HG02870 (cell line): ENCODE measurements around the gene CPD.
"Not testable (repeated sequence)": the region's sequence is repeated elsewhere in the genome, so short reads cannot be mapped to it uniquely, and the experiment has no call there.

Experiments used
- ATAC-seq: cut with Tn5 transposase; IDR thresholded peaks from one replicate; pipeline ENCODE4 v1.9.1; 2021; ENCODE audit warnings: mild to moderate bottlenecking, moderate library complexity; ENCODE audit not compliant: unreplicated experiment

The CPD gene

DNA sequence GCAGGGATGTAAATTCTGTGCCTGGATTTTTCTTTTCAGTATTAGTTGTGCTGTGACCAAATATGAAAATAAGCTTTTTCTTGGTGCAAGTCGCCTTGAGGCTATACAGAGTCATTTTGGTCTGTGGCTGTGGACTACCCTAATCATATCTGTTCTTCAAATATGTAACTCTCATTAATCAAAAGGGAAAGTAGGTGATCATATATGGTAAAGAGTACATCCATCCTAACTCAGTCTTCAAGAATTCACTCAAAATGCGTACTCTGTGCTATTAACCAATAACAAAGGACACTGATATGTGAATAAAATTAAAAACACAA is 2.6 kb downstream of the CPD start:
- no peak for ATAC-seq

DNA sequence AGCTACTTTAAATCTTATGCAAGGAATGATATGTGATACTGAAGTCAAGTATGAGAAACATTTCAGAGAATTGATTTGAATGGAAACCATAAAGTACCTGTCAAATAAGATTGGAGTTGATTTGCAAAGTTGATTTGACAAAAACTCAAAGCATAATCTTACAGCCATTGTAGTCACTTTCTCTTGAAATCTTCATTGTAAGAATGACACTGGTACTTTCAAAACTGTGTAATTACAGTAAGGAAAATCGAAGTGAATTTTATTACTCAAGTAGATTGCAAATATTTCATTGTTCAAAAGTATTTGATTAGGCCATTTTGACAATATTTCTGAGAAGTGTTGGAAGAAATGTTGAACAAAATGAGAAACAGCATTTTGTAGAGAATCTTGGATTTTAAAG is 3.6 kb downstream of the CPD start:
- no peak for ATAC-seq

DNA sequence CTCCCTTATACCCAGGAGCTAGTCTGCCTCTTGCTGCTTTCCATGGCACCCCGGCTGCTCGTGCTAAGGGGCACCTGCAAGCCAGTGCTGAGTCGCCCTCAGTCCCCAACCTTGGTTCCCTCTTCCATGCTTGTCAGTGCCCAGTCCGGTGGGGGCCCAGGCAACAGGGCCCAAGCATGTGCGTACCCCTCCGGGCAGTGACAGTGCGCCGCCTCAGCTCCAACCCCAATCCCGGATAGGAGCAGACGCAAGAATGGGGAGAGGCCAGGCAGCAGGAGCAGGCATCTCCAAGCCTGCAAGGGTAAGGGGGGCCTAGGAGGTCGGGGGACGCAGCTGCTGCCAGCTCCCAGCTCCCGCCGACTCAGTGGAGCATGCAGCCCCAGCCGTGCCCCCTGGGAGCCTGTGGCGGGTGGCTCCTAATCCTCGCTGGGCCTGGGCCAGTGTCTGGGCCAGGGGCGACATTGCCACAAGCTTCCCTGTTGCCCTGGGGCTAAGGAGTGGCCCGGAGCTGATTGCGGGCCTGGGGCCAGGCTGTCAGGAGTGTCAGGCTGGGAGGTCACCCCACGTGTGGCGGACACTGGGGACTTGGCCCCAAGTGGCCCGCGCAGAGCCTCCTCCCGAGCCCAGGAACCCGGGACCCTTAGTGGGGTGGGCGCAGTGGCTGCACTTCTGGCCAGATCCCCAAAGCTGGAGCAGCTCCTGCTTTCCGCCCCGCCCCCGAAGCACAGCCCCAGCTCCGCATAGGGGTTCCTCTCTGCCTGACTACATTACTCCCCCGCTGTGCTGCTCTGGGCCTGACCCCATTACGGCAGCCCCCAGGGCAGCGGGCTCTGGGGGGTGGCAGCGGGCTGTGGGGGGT is 9.8 kb downstream of the CPD start:
- ATAC-seq: no peak

DNA sequence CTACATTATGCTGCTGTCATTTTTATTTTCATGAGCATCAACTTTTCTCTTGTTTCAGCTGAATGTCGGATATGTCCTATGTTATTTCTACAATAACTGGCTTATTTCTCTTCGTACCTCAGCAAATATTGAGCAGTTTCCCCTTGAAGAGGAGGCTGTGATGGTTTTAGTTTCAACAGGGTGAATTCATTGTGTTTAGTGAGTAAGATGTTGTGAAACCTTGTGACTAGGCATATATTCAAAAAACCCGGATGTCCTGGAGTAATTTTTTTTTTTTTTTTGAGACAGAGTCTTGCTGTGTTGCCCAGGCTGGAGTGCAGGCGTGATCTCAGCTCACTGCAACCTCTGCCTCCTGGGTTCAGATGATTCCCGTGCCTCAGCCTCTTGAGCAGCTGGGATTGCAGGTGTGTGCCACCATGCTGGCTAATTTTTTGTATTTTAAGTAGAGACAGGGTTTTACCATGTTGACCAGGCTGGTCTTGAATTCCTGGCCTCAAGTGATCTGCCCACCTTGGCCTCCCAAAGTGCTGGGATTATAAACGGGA is 11.1 kb downstream of the CPD start:
- ATAC-seq: no peak

DNA sequence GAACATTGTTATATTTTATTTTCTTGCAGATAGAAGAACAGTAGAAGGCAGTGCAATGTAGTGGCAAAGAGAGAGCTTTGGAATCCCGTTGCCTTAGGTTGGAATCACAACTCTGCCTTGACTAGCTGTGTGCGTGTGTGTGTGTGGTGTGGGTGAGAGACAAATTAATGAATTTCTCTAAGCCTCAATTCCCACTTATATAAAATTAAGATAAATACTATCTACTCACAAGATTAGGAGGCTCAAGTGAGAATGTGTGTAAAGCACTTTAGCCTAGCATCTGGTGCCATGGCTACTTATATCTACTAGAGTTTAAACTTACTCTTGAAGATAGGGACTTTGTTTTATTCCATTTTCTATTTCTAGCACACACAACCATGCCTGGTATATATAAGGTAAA is 12.8 kb downstream of the CPD start:
- ATAC-seq: no peak

DNA sequence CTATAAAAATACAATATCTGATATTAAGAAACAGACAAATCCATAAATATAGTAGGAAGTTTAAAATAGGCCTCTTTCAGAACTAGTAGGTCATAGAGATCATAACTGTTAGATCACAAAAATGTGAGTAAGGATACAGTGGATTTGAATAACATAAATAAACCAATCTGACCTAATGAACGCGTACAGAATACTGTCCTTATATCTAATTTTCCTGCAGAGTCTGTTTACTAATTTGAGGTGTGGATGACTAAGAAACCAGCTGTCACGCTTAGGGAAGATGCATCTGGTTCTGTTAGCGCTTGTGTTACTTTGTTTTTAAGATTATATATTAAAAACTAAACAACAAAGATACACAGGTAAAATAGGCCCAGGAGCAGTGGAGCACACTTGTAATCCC is 14.8 kb downstream of the CPD start:
- ATAC-seq: no peak

DNA sequence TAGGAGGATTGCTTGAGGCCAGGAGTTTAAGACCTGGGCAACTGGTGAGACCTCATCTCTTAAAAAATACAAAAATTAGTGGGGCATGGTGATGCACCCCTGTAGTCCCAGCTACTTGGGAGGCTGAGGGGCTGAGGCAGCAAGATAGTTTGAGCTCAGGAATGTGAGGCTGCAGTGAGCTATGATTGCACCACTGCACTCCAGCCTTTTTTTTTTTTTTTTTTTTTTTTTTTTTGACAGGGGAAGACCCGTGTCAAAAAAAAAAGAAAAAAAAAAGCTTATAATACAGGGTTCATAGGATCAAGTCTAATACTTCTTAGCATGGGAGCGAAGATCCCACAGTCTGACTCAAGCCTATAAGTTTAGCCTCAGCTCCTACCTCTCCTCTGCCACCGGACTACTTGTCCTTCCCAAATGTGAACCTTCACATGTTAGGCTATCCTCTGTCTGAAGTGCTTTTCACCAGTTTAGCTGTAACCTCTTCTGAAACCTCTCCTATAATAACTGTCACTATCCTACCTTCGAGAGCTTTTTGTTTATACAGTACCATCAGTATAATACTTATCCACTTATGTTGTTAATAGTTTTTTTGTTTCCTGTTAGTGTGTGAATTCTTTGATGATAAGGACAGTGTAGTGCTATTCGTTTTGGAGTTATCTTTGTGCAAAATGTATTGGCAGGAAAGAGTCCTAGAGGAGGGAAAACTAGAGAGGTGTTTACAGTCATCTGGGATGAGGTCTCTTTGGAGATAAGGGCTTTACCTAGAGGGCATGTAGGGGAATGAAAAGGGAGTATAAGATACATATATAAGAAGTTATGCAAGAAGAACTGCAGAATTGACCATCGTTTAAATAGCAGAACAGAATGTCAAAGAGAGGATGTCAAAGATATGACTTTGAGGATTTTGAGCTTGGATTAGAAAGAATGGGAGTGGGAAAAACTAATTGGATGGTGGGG is 15.5 kb downstream of the CPD start:
- no peak for ATAC-seq

DNA sequence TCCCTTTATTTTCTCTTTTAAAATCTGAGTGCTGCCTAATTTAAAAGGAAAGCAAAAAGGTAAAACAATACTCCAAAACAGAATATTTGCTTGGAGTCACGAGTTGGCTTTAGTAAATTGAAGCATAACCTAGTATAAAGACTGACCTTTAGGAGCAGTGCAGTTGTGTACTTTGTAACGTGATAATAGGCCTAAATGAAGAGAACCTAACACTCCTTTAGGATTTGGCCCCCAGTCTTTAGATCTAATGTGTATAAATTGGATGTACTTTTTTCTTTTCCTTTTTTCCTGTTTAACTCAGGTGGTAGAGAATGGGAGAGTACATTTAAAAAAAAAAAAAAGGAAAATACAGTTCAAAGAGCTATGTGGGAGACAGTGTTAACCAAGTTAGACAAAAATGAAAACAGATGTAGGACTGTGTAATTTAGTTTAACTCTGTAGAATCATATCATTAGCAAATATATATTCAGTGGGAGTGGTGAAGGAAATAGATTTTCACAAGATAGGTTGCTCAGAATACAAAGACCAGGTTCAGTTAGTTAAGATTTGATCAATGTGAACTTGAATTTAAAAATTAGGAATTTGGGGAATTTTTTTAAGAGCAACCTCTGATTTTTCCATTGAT is 16.8 kb downstream of the CPD start:
- ATAC-seq: no peak

DNA sequence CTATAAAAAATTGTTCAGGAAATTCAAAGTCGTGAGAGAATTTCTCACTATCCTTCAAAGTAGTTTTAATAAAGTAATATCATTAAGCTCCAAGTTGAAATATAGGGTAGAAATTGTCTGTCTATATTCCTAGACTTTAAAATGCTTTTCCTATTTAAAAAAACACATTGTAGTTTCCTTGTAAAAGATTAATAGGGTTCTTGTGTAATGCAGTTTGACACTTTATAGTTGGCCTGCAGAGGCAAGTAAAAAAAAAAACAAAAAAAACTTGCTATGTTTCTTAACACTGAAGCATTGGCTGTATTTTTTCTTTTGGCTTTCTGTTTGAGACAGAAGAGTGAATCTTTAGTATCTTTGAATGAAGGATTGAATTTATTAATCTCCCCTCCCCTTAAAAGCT is 17.4 kb downstream of the CPD start:
- no peak for ATAC-seq

DNA sequence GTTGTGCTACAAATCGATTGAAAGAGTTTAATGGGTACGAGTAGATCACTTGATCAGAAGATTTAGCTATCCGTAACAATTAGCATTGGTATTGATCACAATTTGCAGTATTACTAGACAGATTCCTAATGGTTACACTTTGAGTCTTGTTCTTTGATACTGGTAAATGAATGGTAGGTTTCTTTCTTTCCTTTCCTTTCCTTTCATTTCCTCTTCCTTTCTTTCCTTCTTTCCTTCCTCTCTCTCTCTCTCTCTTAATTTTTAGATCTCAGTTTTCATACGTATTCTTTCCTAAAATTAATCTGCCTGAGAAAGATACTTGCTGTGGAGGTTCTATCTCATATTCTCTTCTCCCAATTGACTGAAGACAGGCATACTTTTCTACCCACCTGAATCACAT is 17.9 kb downstream of the CPD start:
- no peak for ATAC-seq

DNA sequence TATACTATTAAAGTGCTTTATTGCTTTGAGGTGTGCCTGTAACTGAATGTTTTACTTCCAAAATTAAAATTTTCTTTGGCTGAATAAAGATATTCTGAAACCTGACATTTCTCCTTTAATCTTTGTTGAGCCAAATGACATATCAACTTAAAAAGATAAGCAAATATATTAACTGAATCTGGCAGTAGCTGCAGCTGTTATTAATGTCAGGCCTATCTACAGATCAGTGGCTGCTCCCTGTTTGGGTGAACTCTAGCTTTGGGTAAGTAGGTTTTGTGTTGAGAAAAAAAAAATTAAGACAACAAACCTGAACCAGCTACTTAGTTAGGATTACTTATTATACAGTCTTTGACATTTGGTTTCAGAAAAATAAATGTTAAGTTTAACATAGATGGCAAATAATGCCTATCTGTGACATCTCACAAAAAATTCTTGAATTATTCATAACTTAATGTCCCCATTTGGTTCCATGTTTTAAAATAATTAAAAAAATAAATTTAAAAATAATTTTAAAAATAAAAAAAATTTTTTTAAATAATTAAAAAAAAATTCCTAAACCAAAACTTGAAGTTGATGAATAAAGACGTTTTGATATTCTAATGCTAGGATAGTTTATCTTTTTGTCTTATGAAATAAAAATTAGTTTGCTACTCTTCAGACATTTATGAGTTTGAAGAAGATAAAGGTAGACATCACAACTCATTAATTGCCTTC is 19.8 kb downstream of the CPD start:
- no peak for ATAC-seq

DNA sequence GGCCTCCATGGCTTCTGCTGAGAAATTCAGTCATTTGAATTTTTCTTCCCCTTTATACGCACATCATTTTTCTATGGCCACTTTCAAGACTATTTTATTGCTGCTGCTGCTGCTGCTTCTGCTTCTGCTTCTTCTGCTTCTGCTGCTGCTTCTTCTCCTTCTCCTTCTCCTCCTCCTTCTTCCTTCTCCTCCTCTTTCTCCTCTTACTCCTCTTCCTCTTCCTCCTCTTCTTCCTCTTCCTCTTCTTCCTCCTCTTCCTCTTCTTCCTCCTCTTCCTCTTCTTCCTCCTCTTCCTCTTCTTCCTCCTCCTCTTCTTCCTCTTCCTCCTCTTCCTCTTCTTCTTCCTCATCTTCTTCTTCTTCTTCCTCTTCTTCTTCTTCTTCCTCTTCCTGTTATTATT is 22.4 kb downstream of the CPD start:
- no peak for ATAC-seq

DNA sequence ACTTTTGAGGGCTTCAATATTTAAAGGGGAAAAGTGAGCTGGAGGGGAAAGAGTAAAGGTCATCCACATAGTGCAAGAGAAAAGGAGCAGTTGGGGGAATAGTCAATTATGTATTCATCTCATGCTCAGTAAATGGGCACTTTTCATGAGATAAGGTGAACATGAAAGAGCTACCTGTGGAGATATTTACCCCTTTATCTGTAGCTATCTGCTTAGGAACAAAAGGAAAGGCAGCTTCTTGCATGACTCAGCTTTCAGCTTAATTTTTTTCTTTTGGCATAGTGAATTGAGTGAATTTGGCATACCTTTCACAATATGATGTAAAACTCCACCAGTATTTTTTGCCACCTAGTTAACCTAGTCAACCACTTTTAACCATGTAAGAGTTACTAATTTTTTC is 26.4 kb downstream of the CPD start:
- no peak for ATAC-seq

DNA sequence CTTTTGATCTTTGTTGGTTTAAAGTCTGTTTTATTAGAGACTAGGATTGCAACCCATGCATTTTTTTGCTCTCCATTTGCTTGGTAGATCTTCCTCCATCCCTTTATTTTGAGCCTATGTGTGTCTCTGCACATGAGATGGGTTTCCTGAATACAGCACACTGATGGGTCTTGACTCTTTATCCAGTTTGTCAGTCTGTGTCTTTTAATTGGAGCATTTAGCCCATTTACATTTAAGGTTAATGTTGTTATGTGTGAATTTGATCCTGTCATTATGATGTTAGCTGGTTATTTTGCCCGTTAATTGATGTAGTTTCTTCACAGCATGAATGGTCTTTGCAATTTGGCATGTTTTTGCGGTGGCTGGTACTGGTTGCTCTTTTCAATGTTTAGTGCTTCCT is 31.9 kb downstream of the CPD start:
- ATAC-seq: not testable (repeated sequence)

DNA sequence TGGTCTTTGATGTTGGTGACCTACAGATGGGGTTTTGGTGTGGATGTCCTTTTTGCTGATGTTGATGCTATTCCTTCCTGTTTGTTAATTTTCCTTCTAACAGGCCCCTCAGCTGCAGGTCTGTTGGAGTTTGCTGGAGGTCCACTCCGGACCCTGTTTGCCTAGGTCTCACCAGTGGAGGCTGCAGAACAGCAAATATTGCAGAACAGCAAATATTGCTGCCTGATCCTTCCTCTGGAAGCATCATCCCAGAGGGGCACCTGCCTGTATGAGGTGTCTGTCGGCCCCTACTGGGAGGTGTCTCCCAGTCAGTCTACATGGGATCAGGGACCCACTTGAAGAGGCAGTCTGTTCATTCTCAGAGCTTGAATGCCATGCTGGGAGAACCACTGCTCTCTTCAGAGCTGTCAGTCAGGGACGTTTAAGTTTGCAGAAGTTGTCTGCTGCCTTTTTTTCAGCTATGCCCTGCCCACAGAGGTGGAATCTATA is 33.3 kb downstream of the CPD start:
- not testable (repeated sequence) for ATAC-seq

DNA sequence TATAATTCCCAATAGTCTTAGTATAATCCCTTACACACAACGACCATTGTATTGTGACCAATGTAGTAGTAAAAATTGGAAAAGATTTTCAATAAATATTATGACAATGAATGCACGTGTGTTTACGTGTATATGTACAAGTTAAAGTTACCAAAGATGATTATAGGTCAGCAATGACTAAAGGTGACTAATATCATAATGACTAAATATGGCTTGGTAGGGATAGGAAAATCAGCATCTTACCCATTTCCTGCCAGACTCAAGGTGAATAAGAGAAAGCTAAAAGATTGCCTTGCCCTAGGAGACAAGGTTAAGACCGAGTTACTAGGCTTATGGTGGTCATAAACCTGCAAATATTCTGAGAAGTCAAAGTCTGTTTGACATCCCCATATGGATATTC is 34.4 kb downstream of the CPD start:
- no peak for ATAC-seq

DNA sequence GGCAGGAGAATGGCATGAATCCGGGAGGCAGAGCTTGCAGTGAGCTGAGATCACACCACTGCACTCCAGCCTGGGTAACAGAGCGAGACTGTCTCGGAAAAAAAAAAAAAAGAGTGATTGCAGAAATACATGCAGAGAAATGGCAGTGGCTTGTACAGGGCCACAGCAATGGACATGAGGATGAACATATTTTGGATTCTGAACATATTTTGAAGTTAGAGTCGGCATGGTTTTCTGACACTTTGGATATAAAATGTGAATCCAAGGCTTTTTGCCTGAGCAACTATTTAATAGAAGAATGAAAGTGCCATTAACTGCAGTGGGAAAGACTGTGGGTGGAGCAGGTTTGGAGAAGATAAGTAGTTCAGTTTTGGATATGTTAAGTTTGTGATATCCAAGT is 35.8 kb downstream of the CPD start:
- ATAC-seq: no peak

DNA sequence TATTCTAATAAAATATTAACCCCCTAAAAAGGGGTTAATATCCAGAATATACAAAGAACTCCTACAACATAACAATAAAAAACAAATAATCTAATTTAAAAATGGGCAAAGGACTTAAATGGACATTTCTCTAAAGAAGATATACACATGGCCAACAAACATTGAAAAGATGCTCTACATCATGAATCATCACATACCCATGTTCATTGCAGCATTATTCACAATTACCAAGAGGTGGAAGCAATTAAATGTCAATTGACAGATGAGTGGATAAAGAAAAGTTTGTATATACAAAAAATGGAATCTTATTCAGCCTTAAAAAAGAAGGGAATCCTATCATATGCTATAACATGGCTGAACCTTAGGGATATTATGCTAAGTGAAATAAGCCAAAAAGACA is 36.8 kb downstream of the CPD start:
- ATAC-seq: no peak

DNA sequence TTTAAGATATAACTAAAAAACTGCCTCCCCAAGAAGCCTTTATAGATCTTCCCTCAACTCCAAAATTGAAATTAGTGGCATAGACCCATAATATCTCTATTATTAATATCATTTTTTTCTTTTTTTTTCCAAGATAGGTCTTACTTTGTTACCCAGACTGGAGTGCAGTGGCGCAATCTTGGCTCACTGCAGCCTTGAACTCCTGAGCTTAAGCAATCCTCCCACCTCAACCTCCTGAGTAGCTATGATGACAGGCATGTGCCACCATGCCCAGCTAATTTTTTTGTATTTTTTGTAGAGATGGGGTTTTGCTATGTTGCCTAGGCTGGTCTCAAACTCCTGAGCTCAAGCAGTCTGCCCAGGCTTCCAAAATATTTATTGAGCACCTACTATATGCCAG is 39.3 kb downstream of the CPD start:
- ATAC-seq: not testable (repeated sequence)

DNA sequence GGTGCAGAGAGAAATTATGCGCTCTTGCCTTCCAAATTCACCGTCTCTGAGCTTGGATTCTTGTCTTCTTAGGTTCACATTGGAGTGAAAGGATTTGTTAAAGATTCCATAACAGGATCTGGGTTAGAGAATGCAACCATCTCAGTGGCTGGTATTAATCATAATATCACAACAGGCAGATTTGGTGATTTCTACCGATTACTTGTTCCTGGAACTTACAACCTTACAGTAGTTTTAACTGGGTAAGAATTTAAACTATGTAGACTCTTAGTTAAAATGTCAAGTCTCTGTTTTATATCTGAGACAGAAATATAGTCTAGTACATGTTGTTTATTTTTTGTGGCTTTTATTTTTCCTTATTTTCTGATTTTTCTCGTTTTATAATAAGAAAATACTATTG is 42.9 kb downstream of the CPD start:
- no peak for ATAC-seq

DNA sequence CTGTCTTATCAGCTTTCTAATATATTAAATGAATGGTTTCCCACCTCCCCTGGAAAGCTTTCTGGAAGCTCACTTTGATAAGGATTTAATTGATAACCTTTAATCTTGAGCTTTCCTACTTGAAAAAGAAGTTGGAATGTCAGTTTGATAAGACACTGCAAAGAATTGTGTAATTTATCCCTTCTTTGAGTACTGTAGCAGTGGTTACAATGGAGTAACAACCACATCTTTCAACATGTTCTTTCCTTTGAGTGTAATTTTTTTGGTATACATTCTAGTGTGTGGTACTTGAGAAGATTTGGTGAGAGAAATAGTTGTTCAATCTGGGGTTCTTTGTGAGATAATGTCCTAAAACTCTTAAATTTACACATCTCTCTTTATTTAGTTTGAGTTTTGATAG is 43.4 kb downstream of the CPD start:
- ATAC-seq: no peak
